IMR-90 (cell line): Measurements from ENCODE around the gene PMCH. TPM values are rescaled to one million over a fixed set of nuclear protein-coding genes. Genes with fewer than 3 reads are reported as not detected.

ENCODE experiments used
- ATAC-seq: fragments of 200-7000 bp; cut with Tn5 transposase; 2 replicates; pipeline ENCODE4 v1.9.1; 2020; ENCODE audit warnings: low read depth, mild to moderate bottlenecking, moderate library complexity
- BruUV-seq: library from RNA; stranded (reverse); fragments of 400-500 nt; replicated peaks from 2 replicates; lab custom pipeline; 2021; lab: Mats Ljungman, UMichigan
- CTCF ChIA-PET: fragments of 300-600 bp; formaldehyde crosslinking; extraction: SDS; loops from one replicate; lab custom pipeline; 2021; ENCODE audit warnings: antibody characterized with exemption; lab: Yijun Ruan, JAX
- POLR2A ChIA-PET: fragments of 300-600 bp; sonication (Branson Sonifier 250); formaldehyde crosslinking; loops from one replicate; lab custom pipeline; 2022; ENCODE audit warnings: antibody characterized with exemption; ENCODE audit not compliant: unreplicated experiment; lab: Charles Lee
- DNase-seq: peaks from one replicate; pipeline ENCODE4 v3.0.0; 2013
- H2AFZ ChIP-seq: replicated peaks from 2 replicates; pipeline ENCODE3; 2013; ENCODE audit warnings: low read length, mild to moderate bottlenecking; ENCODE audit not compliant: poor library complexity
- H2AK5ac ChIP-seq: 2 replicates; pipeline ENCODE4 v1.6.1; 2013; ENCODE audit warnings: low read depth, low read length, inconsistent platforms
- H2AK9ac ChIP-seq: replicated peaks from 2 replicates; pipeline ENCODE3; 2013; ENCODE audit warnings: mild to moderate bottlenecking, low read depth, low read length, moderate library complexity; ENCODE audit not compliant: poor library complexity
- H2BK120ac ChIP-seq: 2 replicates; pipeline ENCODE4 v1.6.1; 2013; ENCODE audit warnings: low read depth, low read length, inconsistent platforms
- H2BK15ac ChIP-seq: 3 replicates; pipeline ENCODE4 v1.6.1; 2013; ENCODE audit warnings: low read depth, low read length, inconsistent platforms
- H2BK20ac ChIP-seq: 2 replicates; pipeline ENCODE4 v1.6.1; 2013; ENCODE audit warnings: low read depth, mild to moderate bottlenecking, inconsistent platforms, low read length, moderate library complexity
- H2BK5ac ChIP-seq: 2 replicates; pipeline ENCODE4 v1.6.1; 2013; ENCODE audit warnings: mild to moderate bottlenecking, low read depth, low read length, inconsistent platforms; ENCODE audit not compliant: poor library complexity, severe bottlenecking
- H3K14ac ChIP-seq: replicated peaks from 2 replicates; pipeline ENCODE4 v1.6.1; 2013; ENCODE audit warnings: low read depth, low read length, inconsistent platforms
- H3K18ac ChIP-seq: 2 replicates; pipeline ENCODE4 v1.6.1; 2013; ENCODE audit warnings: low read depth, low read length, control low read depth
- H3K23ac ChIP-seq: 2 replicates; pipeline ENCODE4 v1.6.1; 2013; ENCODE audit warnings: low read depth, low read length, inconsistent platforms
- H3K27ac ChIP-seq: 2 replicates; pipeline ENCODE4 v1.5.1; 2013; ENCODE audit warnings: mild to moderate bottlenecking, control low read depth, low read length; ENCODE audit not compliant: insufficient read depth
- H3K27me3 ChIP-seq: 2 replicates; pipeline ENCODE4 v1.6.1; 2013; ENCODE audit warnings: low read length; ENCODE audit not compliant: control insufficient read depth, insufficient read depth
- H3K36me3 ChIP-seq: 2 replicates; pipeline ENCODE4 v1.6.1; 2013; ENCODE audit warnings: low read length, mixed read lengths; ENCODE audit not compliant: control insufficient read depth, insufficient read depth
- H3K4ac ChIP-seq: 2 replicates; pipeline ENCODE4 v1.6.1; 2013; ENCODE audit warnings: low read depth, low read length, inconsistent platforms
- H3K4me1 ChIP-seq: 2 replicates; pipeline ENCODE4 v1.6.1; 2013; ENCODE audit warnings: low read length, mixed read lengths; ENCODE audit not compliant: control insufficient read depth, insufficient read depth
- H3K4me2 ChIP-seq: 2 replicates; pipeline ENCODE4 v1.6.1; 2013; ENCODE audit warnings: low read depth, mild to moderate bottlenecking, control low read depth, low read length, moderate library complexity
- H3K4me3 ChIP-seq: 2 replicates; pipeline ENCODE4 v1.5.1; 2013; ENCODE audit warnings: low read depth, mild to moderate bottlenecking, control low read depth, low read length, moderate library complexity; ENCODE audit not compliant: insufficient read depth
- H3K56ac ChIP-seq: 2 replicates; pipeline ENCODE4 v1.6.1; 2013; ENCODE audit warnings: low read length, inconsistent platforms; ENCODE audit not compliant: insufficient read depth; ENCODE audit errors: extremely low read depth
- H3K79me1 ChIP-seq, 2 experiments: 2 replicates each; pipeline ENCODE4 v1.6.1; 2013; ENCODE audit warnings: low read length in 2 of 2, inconsistent platforms in 1 of 2, low read depth in 1 of 2
- H3K9ac ChIP-seq: 2 replicates; pipeline ENCODE4 v1.6.1; 2013; ENCODE audit warnings: low read depth, low read length, control low read depth
- H3K9me1 ChIP-seq: 2 replicates; pipeline ENCODE4 v1.6.1; 2013; ENCODE audit warnings: low read length, inconsistent platforms; ENCODE audit not compliant: insufficient read depth
- H3K9me3 ChIP-seq: 2 replicates; pipeline ENCODE4 v1.6.1; 2013; ENCODE audit warnings: low read length; ENCODE audit not compliant: control insufficient read depth, insufficient read depth
- H4K20me1 ChIP-seq: 2 replicates; pipeline ENCODE4 v1.6.1; 2013; ENCODE audit warnings: low read length, inconsistent platforms; ENCODE audit not compliant: insufficient read depth
- H4K5ac ChIP-seq: 2 replicates; pipeline ENCODE4 v1.6.1; 2013; ENCODE audit warnings: mild to moderate bottlenecking, low read depth, low read length, control low read depth
- H4K8ac ChIP-seq, 2 experiments: 2 replicates each; pipeline ENCODE4 v1.6.1; 2013; ENCODE audit warnings: low read depth in 2 of 2, low read length in 2 of 2, control low read depth in 1 of 2, inconsistent platforms in 1 of 2
- H4K91ac ChIP-seq: 2 replicates; pipeline ENCODE4 v1.6.1; 2013; ENCODE audit warnings: low read depth, low read length, inconsistent platforms; ENCODE audit not compliant: insufficient read depth
- CEBPB ChIP-seq: IDR thresholded peaks from 2 replicates; pipeline ENCODE4 v1.6.1; 2012; ENCODE audit warnings: low read depth, low read length, improper control_type of control experiment
- MAFK ChIP-seq: IDR thresholded peaks from 2 replicates; pipeline ENCODE4 v1.6.1; 2012; ENCODE audit warnings: low read depth, low read length, improper control_type of control experiment
- POLR2A ChIP-seq: IDR thresholded peaks from 2 replicates; pipeline ENCODE4 v1.6.1; 2012; ENCODE audit warnings: mild to moderate bottlenecking, low read depth, low read length
- RAD21 ChIP-seq: IDR thresholded peaks from 2 replicates; pipeline ENCODE4 v1.6.1; 2012; ENCODE audit warnings: low read length, improper control_type of control experiment
- SMC3 ChIP-seq: fragments of 150-350 bp; IDR thresholded peaks from 2 replicates; pipeline ENCODE4 v1.6.1; 2016; ENCODE audit warnings: low read depth, mild to moderate bottlenecking, antibody characterized with exemption, low read length, moderate library complexity
- WGBS, 2 experiments: methylation state at CpG; one replicate each; pipeline versions ENCODE4 v1.1.5 to v1.1.7; 2013; ENCODE audit warnings: missing lambda C conversion rate in 2 of 2; ENCODE audit not compliant: insufficient read length in 1 of 2; ENCODE audit errors: extremely low coverage in 2 of 2; 5-methylcytosine and 5-hydroxymethylcytosine counted together
- dilution Hi-C: fragments of 300-500 bp; cut with HindIII; formaldehyde crosslinking; loops from one replicate; pipeline ENCODE4 v1.14.3; 2018; ENCODE audit warnings: low sequenced_read_pairs; ENCODE audit not compliant: unreplicated experiment
- in situ Hi-C: fragments of 300-500 bp; cut with MboI; formaldehyde crosslinking; loops from 3 replicates; pipeline ENCODE4 v1.14.3; 2019; ENCODE audit warnings: low sequenced_read_pairs, inconsistent platforms, mixed read lengths
- intact Hi-C: fragments of 100-400 bp; cut with micrococcal nuclease; formaldehyde crosslinking; loops from 2 replicates; pipeline ENCODE4 v1.10.0; 2022
- polyA plus RNA-seq, 3 experiments: library from polyadenylated mRNA; depleted of rRNA; stranded (reverse); fragments of >200 nt; gene quantifications; 2 replicates each; pipeline ENCODE4 v1.2.3, GENCODE V29; 2012; ENCODE audit warnings: low replicate concordance in 1 of 3
- total RNA-seq: library from RNA; depleted of rRNA; stranded (reverse); fragments of >200 nt; gene quantifications from 2 replicates; pipeline ENCODE4 v1.2.3, GENCODE V29; 2012
- TF ChIP-seq, protein P1 (sequence below): conservative IDR thresholded peaks from 2 replicates; pipeline ENCODE4 v1.5.1; 2012; ENCODE audit warnings: mild to moderate bottlenecking, low read depth, low read length, improper control_type of control experiment
- TF ChIP-seq, protein P2 (sequence below): fragments of 150-350 bp; IDR thresholded peaks from 2 replicates; pipeline ENCODE4 v1.6.1; 2017; ENCODE audit warnings: mild to moderate bottlenecking, antibody characterized with exemption, low read length, low read depth

PMCH gene
- total and polyA plus RNA-seq, 2 of the 4 experiments (the other 2 are of a cell fraction): not detected

DNA sequence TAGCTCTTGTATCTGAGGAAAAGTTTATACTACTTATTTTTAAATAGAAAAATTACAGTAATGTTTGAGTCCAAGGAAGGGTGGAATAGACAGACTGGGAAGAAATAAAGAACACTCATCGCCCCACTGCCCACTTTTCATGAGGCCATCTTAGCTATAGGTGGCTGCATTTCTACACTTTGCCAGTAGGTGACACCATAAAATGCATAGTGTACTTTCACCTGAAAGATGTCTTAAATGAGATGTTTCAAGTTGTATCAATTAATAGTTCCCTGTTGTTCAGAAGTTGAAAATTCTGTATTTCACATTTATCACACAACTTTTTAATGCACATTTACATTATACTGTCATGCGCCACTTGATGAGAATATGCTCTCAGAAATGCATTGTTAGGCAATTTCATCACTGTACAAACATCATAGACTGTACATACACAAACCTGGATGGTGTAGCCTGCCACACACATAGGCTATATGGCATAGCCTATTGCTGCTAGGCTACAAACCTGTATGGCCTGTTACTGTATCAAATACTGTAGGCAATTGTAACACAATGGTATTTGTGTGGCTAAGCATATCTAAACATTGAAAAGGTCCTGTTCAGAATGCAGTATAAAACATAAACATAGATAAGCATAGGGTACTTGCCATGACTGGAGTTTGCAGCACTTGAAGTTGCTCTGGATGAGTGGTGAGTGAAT is 27.6 kb downstream of the PMCH start:
- CTCF ChIA-PET: interaction anchor here (0.5 to 0.8 kb wide), 4 partner anchors 8 to 823 kb away, joined by 3 to 4 read pairs (median 4); no protein-coding TSS in a partner anchor
- Histone ChIP-seq H3K9me1 (no peaks in the 10 kb centered on the region), H4K8ac (no peak overlapping the region), H3K27me3 (no peaks in the 10 kb centered on the region), H3K27ac (no peak overlapping the region), H4K5ac (no peak overlapping the region), H3K79me1 (no peaks in the 10 kb centered on the region), H3K14ac (no peak overlapping the region), H3K4me1 (peaks cover 7% of the 10 kb centered on the region), H4K91ac (no peak overlapping the region), H2AFZ (no peak overlapping the region), H3K18ac (peak overlapping the region; percentile 11; the same call in 1 of the 2 replicates), H2AK9ac (no peak overlapping the region), H3K4ac (no peak overlapping the region), H3K56ac (no peak overlapping the region), H4K20me1 (no peaks in the 10 kb centered on the region), H3K23ac (no peak overlapping the region), H2BK15ac (no peak overlapping the region), H2AK5ac (no peak overlapping the region), H3K4me2 (peak overlapping the region; percentile 41; the same call in 1 of the 2 replicates), H2BK20ac (no peak overlapping the region), H2BK120ac (no peak overlapping the region), H3K4me3 (no peak overlapping the region), H3K36me3 (no peaks in the 10 kb centered on the region), H3K9ac (no peak overlapping the region), H2BK5ac (peak overlapping the region; percentile 17), H3K9me3 (no peaks in the 10 kb centered on the region)
- no CpG with 5 or more reads among the region's 2 CpGs for WGBS, 2 experiments
- POLR2A ChIA-PET: no interaction called here
- peak; percentile 63 for DNase-seq
- no TSS peak for BruUV-seq
- peak; percentile 53 for TF ChIP-seq RAD21
- TF ChIP-seq CEBPB: no peak
- TF ChIP-seq, protein P1, sequence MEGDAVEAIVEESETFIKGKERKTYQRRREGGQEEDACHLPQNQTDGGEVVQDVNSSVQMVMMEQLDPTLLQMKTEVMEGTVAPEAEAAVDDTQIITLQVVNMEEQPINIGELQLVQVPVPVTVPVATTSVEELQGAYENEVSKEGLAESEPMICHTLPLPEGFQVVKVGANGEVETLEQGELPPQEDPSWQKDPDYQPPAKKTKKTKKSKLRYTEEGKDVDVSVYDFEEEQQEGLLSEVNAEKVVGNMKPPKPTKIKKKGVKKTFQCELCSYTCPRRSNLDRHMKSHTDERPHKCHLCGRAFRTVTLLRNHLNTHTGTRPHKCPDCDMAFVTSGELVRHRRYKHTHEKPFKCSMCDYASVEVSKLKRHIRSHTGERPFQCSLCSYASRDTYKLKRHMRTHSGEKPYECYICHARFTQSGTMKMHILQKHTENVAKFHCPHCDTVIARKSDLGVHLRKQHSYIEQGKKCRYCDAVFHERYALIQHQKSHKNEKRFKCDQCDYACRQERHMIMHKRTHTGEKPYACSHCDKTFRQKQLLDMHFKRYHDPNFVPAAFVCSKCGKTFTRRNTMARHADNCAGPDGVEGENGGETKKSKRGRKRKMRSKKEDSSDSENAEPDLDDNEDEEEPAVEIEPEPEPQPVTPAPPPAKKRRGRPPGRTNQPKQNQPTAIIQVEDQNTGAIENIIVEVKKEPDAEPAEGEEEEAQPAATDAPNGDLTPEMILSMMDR: peak; percentile 57
- TF ChIP-seq MAFK: no peak
- peak; percentile 31; the same call in 1 of the 2 replicates for TF ChIP-seq SMC3
- TF ChIP-seq, protein P2, sequence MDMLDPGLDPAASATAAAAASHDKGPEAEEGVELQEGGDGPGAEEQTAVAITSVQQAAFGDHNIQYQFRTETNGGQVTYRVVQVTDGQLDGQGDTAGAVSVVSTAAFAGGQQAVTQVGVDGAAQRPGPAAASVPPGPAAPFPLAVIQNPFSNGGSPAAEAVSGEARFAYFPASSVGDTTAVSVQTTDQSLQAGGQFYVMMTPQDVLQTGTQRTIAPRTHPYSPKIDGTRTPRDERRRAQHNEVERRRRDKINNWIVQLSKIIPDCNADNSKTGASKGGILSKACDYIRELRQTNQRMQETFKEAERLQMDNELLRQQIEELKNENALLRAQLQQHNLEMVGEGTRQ: no peak
- TF ChIP-seq POLR2A: no peak
- dilution Hi-C loops: no loop called here
- ATAC-seq: peak; percentile 74
- intact Hi-C loops: loop anchor here (2.0 to 5.0 kb wide), 4 partner anchors 217 to 532 kb away; no protein-coding TSS in a partner anchor
- in situ Hi-C loops: no loop called here
